Measurements from ENCODE around the gene TBX1. TPM values are rescaled to one million over a fixed set of nuclear protein-coding genes. Genes with fewer than 3 reads are reported as not detected.

The TBX1 gene
- total and polyA plus RNA-seq, 2 of the 8 experiments (the other 6 are each of a cell fraction or from before 2014, with no cell fraction given) = 0.28 TPM; not detected in 1

DNA sequence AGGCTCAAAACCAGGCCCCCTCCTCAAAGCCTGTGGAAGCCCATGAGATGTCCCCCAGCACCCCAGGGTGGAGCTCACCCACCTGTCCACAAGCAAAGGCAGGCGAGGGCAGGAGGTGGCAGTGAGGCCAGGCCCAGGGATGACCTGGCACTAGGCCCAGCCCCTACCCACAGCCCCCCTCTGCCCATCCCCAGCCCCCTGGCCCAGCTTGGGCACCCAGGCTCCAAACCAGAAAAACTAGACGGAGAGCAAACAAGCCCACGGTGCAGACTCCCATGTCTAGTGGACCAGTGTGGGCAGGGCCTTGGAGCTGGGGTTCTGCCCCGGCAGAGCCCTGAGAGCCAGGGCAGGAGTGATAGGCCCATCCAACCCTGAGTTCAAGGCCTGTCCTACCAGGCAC lies 16.9 kb upstream of the TBX1 start (continued):
- TF ChIP-seq, protein P1, sequence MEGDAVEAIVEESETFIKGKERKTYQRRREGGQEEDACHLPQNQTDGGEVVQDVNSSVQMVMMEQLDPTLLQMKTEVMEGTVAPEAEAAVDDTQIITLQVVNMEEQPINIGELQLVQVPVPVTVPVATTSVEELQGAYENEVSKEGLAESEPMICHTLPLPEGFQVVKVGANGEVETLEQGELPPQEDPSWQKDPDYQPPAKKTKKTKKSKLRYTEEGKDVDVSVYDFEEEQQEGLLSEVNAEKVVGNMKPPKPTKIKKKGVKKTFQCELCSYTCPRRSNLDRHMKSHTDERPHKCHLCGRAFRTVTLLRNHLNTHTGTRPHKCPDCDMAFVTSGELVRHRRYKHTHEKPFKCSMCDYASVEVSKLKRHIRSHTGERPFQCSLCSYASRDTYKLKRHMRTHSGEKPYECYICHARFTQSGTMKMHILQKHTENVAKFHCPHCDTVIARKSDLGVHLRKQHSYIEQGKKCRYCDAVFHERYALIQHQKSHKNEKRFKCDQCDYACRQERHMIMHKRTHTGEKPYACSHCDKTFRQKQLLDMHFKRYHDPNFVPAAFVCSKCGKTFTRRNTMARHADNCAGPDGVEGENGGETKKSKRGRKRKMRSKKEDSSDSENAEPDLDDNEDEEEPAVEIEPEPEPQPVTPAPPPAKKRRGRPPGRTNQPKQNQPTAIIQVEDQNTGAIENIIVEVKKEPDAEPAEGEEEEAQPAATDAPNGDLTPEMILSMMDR (IDR thresholded peaks at IDR 0.05; ENCODE audit: control extremely low read depth in 1 of 3, insufficient read depth in 1 of 3, low read depth in 1 of 3, low read length in 3 of 3) = no peak
- TF ChIP-seq SP1 (IDR thresholded peaks at IDR 0.05; ENCODE audit: low read depth, low read length) = no peak
- TF ChIP-seq ZNF274 (IDR thresholded peaks at IDR 0.05; ENCODE audit: borderline replicate concordance, extremely low read depth, low read length) = no peak
- TF ChIP-seq HDAC2 (IDR thresholded peaks at IDR 0.05; ENCODE audit: borderline replicate concordance in 1 of 2, low read depth in 2 of 2, low read length in 2 of 2) = no peak
- no peak for TF ChIP-seq NRF1 (IDR thresholded peaks at IDR 0.05; ENCODE audit: low read depth, low read length)
- no peak for TF ChIP-seq CEBPB (IDR thresholded peaks at IDR 0.05; ENCODE audit: low read depth, low read length)
- TF ChIP-seq YY1 (IDR thresholded peaks at IDR 0.05; ENCODE audit: low read depth, low read length) = no peak
- TF ChIP-seq FOSL1 (IDR thresholded peaks at IDR 0.05; ENCODE audit: insufficient read depth, low read depth, low read length) = no peak
